HG02759 (cell line): Measurements from ENCODE around the gene CCT4.
"Not testable (repeated sequence)": the region's sequence is repeated elsewhere in the genome, so short reads cannot be mapped to it uniquely, and the experiment has no call there.

Experiments used
- ATAC-seq: cut with Tn5 transposase; IDR thresholded peaks from one replicate; pipeline ENCODE4 v1.9.1; 2021; ENCODE audit warnings: mild to moderate bottlenecking, moderate library complexity; ENCODE audit not compliant: unreplicated experiment

CCT4 gene

GRCh38 chr2:61882850-61883249 lies 5.6 kb downstream of the CCT4 start:
- no peak for ATAC-seq

DNA sequence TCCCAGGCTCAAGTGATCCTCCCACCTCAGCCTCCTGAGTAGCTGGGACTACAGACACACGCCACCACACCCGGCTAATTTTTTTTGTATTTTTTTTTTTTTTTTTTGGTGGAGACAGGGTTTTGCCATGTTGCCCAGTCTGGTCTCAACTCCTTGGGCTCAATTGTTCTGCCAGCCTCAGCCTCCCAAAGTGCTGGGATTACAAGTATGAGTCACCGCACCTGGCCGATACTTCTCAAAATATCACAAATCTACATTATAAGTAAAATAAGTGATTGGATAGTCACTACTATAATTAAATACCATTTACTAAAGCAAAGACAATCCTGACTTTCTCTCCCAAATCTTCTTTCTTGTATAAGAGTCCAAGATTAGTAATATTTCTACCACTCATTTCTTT lies 9.1 kb downstream of the CCT4 start:
- ATAC-seq = not testable (repeated sequence)

- no peak for ATAC-seq
Observed at GRCh38 chr2:61878761-61879160, 9.7 kb downstream of the CCT4 start.

DNA sequence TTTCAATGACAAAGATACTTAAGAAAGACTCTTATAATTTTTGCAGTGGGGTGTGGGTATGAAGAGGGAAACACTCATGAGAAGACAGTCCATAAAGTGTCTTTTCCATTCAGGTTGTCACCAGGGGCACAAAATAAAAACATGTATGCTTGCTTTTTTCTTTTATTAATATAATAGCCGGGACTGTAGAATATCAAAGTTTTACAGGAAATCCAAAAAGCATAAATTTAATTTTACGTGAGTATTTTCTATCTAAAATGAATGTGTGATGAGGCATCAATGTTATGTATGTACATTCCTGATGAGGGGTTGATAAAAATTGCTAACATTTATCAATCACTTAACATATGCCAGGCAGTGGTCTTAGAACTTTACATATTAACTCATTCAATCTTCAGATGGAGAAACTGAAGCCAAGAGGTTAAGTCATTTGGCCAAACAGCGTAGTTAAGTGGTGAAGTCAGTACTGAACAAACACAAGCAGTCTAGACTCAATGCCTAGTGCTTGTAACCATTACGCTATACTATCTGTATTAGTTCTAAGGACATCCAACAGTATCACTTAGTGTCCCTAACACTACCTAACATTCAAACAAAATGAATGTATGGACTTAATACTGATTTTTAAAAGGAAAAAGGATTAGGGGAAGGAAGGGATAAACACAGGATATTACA lies 10.7 kb downstream of the CCT4 start:
- no peak for ATAC-seq

DNA sequence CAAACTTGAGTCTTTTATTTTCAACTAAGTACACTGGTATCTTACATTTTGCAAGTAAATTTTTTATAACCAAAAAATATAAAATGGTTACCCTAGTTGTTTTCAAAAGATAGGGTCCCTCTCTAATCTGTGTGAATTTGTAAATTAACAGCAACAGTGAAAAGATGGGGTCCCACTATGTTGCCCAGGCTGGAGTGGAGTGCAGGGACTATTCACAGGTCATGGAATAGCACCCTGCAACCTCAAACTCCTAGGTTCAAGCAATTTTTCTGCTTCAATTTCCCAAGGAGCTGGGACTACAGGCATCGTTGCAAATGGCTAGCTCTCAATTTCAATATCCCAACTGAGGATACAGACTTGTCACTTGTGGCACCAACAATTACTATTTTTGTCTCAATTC lies 12.1 kb downstream of the CCT4 start:
- no peak for ATAC-seq

GRCh38 chr2:61866482-61867089 lies 21.9 kb downstream of the CCT4 start:
- ATAC-seq = not testable (repeated sequence)

- no peak for ATAC-seq
Observed at GRCh38 chr2:61862085-61862484, 26.4 kb downstream of the CCT4 start.

DNA sequence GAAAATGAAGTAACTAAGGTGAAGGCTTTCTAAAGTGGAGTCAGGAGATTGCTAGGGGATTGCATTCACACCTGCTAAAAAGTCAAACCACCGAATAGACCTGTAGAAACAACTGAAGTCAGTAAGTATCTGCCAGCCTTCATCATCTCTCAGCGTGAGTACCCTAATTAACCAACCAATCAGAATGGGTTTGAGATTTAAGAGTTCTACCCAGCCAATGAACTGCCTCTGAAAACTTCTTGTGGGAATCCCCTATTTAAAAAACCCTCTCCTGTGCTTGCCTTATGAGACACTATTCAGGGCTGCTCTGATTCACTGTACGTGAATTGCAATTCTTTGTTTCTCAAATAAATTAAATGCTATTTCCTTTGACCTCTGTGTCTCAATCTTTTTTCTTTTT lies 31.2 kb downstream of the CCT4 start:
- ATAC-seq = no peak

- ATAC-seq = no peak
Observed at GRCh38 chr2:61855318-61855613, 33.2 kb downstream of the CCT4 start.

GRCh38 chr2:61854564-61855317 lies 33.7 kb downstream of the CCT4 start:
- ATAC-seq = peak; percentile 84

DNA sequence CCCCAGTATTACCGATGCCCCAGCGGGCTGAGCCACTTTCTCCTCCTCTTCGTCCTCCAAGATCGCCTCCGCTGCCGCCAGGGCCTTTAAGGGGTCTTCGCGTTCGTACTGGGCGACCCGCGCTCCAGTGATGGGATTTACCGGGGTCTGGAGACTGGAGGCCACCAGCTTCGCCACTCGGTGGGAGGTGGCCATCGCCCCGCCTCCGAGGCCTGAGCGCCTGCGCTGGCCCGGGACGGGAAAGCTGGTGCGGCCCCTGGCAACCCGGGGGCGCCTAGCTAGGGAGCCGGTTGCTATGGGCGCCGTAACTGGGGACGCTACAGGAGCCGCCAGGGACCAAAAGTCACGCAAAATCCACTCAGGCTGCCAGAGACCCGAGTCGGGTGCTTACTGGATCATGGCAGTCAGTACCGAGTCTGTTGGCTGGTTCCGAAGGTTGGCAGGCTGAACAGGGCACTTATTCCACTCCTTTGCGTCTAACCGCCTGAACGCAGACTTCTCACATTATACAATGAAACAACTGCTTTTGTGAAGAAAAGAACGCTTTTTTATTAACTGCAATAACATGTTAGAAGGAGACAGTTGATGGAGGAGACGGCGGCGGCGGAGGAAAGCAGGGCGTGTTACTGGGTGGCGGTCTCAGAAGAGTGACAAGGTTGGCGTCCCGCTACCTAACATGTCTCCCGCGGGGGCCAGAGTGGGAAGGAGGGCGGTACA lies 34.5 kb downstream of the CCT4 start, which contains the start of gene FAM161A:
Gene FAM161A (minus strand): TSS at position 214 of the 717 bp plus-strand sequence. CDS start 19 bp downstream, at position 195.
- peak; percentile 86 for ATAC-seq

DNA sequence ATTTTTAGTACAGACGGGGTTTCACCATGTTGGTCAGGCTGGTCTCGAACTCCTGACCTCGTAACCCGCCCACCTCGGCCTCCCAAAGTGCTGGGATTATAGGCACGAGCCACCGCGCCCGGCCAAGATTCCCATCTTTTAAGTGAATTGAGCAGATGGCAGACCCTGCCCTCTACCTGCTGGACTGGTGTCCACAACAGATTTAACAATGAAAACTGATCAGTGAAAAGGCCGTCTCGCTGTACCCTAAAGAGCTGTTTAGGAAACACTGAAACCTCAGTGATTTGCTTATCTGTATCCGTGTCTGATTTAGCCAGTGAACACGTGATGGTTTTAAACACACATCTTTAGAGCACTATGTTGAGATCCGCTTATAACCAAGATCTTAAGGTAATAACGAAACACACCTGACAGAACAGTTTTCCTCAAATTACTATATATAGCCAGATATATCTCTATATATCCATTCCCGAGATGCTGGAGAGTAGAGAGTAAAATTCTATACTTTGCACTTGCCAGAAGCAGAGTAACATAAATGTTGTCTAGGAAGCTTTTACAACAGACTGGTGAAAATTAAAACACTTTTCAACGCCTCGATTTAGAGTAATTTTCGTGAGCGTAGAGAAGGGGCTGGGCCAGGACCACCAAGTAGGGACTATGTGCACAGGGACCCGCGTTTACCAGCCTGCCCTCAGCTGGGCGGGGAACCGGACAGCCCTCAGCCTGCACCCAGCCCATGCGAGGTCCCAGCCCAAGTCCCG lies 35.2 kb downstream of the CCT4 start:
- peak; percentile 66 for ATAC-seq

GRCh38 chr2:61851270-61851669 lies 37.2 kb downstream of the CCT4 start:
- ATAC-seq = not testable (repeated sequence)

GRCh38 chr2:61845320-61845719 lies 43.1 kb downstream of the CCT4 start:
- ATAC-seq = no peak

- no peak for ATAC-seq
Observed at GRCh38 chr2:61841286-61841685, 47.2 kb downstream of the CCT4 start.

GRCh38 chr2:61834893-61835292 lies 53.6 kb downstream of the CCT4 start:
- ATAC-seq = no peak

DNA sequence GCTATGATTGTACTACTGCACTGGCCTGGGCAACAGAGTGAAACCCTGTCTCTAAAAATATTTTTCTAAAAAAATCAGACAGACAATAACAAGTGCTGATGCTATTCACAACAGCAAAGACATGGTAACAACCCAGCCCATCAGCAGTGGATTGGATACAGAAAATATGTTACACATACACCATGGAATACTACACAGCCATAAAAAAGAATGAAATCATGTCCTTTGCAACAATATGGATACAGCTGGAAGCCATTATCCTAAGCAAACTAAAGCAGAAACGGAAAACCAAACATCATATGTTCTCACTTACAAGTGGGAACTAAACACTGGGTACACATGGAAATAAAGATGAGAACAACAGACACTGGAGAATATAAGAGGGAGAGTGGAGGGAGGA lies 54.5 kb downstream of the CCT4 start:
- no peak for ATAC-seq

- ATAC-seq = no peak
Observed at GRCh38 chr2:61832183-61832841, 56.1 kb downstream of the CCT4 start.

DNA sequence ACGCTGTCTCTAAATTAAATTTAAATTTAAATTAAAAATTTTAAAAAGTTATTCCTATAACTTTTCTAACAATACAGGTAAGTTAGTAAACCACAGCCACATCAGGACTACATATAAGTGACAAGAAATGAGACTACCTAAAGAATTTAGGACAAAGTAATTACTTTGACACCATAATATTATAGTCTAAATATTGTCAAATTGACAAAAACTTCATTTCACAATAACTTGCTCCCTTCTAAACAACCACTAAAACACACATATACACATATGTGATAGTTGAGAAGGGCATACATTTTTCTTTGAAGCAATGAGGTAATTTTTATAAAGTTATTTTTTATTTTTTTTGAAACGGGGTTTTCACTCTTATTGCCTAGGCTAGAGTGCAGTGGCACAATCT lies 66.2 kb downstream of the CCT4 start:
- no peak for ATAC-seq
